Epidermal melanocyte (primary cell): ENCODE measurements around the gene TBX20.
"Not testable (repeated sequence)": the region's sequence is repeated elsewhere in the genome, so short reads cannot be mapped to it uniquely, and the experiment has no call there.

ENCODE experiments used
- DNase-seq: peaks from one replicate; pipeline ENCODE4 v3.0.0; 2011; ENCODE audit warnings: low spot score; ENCODE audit not compliant: insufficient read length

Gene TBX20

DNA sequence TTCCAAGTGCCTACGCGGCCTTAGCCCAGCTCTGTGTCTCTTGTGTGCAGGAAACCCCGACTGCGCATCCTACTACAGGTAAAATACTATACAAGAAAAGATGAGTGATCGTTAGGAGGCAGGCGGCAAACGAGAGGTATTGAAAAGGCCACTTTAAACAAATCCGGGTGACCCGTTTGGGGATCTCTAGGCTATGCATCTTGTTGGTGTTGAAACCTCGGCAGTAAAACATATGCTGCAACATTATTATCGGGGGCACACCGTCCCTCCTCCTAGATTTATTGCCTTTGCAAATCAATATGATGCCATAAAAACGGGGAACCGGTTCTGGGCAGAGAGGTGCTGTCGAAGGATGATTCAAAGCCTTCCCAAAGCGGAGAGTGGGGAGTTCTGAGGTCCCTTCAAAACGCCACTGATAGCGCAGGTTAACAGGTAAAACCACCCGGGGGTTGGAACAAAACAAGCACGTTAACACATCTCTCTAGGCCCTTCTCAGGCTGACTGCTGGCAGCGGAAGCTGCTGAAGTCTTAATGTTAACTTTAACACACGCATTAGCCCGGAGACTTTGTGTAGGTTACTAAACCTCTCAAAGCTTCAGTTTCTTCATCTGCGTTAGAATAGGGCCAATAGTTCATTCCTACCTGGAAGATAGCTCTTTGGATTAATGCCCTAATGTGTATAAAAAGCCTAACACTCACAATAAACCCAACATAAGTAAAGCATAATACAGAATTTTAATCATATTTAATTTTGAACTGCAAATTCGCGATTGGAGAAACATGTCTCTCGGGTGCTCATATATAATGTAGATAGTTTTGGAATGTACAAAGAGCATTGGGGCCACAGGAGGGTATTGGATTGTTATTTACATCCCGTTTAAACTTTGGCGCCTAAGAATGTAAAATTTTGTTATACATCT lies 2.6 kb upstream of the TBX20 start:
- DNase-seq = no peak

DNA sequence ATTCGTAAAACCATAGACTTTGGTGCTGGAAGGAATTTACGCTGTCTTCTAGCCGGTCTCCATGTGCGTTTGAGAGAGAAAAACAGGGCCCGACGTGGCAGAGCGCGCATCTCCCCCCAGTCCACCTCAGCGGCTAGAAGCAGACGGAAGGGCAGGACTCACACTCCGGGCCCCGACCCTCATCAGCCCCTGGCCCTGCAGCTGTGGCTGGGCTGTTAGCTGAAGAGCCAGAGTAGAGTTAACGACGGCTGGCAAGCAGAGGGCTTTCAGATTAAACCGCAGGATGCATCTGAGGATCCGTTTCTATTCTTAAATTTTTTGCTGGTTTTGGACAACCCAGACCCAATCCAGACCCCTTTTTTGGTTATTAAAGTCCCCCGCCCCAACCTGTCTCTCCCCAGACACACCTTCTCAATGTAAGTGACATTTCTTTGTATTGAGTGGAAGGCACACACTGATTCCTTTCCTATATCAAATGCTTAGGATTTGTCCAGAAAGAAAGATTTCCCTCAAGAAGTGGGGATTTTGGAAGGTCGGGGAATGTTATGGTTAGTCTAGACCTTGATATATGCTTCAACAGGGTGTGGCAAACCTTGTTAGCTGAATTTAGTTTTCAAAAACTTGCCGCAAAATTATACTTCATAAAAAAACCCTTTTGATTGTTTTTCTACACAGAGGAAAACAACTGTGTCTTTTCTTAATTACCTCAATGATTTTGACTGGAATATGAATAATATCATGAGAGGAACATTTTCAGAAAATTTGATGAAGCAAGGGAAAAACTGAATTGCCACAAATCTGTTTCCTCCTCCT lies 1.7 kb upstream of the TBX20 start:
- DNase-seq = no peak

DNA sequence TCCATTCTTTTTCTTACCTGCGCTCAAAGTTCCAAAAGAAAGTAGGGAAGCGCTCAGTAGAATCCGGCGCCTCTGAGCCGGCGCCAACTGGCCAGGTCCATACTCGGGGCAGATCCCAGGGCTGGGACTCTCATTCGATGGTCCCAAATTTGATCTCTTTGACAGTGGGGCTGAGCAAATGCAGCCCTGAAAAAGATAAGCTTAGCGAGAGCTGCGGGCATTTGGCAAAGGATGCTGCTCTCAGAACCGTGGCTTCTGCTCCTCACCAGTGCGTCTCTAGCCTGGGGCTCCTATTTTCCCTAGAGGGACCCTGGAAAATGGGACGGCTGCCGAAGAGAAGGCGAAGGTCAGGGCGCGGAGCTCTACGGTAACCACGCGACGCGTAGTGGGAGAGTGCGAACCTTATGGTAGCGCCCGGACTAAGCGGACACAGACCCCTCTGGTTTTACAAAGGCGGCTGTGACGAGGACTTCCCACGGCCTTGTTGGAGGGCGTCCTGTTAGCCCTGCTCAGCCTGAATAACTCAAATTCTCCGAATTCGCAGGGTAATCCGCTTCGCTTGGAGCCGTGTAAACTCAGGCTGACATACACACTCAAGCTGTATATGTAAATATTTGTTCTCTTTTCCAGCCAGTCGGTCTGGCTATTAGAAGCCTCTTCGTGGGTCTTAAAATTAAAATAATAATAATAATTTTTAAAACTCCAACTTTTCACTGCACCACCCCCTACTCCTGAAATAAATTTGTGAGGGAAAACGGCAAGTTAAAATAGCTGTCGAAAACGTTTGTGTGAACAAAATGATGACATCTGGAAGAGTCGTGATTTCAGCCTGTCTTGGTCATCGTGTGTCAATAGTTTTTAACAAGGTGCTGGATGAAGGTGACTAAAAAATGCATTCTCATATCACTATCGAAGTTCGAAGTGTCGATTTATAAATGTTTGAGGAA lies 869 bp upstream of the TBX20 start:
- DNase-seq = no peak

DNA sequence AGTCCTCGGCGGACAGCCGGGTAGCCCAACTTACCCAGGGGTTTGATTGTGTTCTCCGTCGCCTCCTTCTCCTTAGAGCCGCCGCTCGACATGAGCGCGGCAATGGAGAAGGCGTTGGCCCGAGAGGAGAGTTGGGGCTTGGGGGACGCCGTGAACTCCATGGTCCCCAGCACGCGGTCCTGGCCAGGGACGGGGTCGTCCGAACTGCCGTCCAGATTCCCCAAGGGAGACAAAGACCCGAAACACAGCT lies 515 bp downstream of the TBX20 start:
- no peak for DNase-seq

DNA sequence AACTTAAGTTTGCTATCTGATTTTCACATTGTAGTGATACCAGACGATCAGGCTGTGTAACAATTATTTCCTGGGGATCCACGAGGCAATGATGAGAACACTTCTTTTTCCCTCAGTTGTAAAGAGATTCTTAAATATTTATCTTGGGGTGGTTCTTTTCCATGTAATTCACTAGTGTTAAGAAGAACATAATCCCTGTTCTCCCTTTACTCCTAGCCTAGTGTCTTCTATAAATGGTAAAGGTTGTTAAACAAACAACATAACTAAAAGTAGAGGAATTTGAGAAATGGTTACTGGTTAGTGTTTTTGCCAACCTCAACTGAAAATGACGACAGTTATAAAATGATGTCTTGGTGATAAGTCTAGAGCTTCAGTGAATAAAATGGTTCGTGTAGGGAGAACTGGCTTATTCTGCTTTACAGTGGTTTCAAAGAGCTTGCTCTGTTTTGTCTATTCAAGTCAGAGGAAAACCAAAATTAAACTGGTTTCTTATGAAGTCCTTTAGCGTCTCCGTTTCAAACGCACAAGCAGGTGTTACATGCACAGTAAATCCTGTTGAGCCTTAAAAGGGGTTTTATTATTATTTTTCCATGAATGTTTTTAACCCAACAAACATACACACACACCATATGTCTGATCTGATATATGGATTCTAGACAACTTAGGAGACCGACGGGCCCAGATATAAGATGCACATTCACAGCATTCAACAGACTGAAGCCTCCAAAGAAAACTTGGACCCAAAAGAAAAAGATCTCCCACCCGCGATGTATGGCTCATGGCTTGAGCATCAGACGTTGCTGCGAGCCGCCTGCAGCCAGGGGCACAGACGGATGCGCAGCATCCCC lies 1.1 kb downstream of the TBX20 start:
- DNase-seq = no peak

DNA sequence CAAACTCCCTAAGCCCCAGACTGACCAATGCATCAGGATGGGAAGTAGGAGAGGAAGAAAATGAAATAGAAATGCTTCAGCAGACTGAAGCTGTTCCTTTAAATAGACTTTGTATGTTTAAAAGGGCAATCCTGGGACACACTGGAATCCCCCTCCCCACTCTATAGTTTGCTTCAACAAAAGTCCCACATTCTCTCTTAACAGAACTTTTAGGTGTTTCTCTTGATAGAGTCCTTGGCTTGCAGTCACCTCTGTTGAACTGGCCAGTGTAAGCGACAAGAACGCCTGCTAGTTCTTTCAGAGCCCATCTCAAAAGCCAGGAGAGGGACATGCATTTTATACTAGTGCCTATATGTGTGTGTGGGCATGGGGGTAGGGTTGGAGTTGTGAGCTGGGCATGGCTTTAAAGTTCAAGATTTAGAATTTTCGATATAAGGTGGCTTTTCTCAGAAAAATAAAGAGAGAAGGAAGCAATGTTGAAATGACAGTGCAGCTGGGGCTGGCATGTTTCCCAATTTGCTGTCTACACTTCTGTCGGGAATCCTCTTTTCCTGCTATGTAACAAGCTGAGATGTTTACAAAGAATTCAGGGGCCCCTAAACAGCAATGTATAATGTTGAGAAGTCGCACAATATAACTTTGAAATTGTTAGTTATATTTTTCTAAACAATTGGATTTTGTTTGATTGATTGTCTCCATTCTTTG lies 2.1 kb downstream of the TBX20 start:
- no peak for DNase-seq

DNA sequence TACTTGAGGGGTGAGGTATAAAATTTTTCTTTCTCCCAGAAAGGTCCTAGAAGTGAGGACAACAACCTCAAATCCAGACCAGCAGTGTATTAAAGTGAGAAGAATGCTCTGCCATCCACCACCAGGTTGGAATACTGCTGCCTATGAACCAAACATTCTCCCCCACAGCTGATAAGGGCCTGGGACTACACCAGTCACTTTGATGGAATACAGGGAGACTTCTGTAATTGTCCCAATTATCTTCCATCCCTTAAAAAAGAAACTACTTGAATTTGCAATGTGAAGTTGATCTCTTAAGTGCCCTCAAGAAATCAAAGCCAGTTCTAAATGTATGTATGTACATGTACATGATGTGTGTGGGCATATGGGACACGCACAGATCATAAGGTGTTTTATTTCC lies 3.0 kb downstream of the TBX20 start:
- no peak for DNase-seq

DNA sequence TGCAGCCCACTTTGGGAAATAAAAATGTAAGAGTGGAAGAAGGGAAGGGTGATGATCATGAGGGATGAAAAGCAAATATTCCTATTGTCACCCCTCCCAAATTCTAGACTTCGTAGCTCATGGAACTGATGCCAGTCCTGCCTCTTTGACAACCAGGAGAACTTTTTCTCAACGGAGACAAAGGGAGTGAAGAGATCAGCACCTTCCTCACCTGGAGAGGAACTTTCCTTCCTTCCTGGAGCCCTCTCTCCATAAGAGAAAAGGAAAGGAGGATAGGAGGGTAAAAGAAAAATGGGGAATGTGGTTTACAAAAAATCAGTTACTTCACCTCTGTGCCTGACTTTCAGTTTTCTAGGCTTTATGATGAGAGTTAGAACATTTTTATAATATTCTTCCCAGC lies 3.4 kb downstream of the TBX20 start:
- DNase-seq = no peak

DNA sequence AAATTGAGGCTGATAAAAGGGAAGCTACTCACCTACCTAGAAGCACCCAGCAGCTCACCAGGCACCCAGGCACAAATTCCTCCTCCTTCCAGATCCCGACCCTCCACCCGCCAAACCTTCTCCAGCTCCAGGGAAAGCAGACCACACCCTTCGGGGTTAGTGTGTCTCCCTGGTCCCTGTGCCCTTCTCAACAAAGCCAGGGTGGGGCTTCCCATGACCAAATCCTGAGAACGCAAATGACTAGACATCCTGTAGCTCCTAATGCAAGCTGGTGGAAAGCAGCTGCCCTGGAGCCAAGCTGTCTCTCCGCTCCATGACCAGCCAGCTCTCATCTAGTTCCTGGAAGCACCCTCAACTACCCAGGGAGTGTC lies 4.4 kb downstream of the TBX20 start:
- no peak for DNase-seq

DNA sequence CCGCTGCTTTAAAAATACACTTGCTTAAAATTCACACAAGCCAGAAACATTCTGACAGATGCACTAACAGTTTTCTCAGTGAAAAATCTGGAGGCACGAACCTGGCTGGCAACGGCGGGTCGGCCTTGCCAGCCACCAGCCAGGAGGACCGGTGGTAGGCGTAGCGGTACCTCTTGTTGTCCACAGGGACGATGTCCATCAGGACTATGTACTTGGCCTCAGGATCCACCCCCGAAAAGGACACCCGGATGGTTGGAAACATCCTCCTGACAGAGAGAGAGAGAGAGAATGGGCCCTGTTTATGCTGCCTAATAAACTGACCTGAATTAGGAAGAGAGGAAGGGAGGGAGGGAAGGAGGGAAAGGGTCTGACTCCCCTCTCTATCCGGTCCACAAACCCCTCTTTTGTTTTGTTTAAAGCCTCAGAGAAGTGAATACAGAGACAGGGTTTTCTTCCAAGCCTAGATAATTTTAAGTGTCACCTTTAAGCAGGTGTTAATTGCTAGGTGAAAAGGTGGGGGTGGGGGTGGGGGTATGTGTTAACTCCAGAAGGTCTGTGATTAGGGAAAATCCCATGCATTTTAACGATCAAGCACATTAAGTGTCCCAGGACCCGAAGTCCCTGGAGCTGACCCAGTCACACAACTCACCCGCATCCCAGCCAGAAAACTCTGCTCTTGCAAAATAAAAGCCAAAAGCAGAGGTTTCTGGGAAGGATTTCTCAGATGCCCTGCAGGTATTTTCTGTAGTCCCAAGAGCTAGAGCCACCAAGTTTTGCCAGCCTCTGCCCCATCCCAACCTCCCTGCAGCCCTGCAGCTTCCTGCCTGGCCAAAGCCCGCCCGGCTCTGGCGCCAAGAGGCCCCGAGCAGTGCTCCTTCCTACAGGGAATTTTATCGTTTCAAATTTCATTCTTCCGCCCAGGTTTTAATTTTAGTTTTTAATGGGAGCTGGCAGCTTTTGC lies 5.0 kb downstream of the TBX20 start:
- no peak for DNase-seq

DNA sequence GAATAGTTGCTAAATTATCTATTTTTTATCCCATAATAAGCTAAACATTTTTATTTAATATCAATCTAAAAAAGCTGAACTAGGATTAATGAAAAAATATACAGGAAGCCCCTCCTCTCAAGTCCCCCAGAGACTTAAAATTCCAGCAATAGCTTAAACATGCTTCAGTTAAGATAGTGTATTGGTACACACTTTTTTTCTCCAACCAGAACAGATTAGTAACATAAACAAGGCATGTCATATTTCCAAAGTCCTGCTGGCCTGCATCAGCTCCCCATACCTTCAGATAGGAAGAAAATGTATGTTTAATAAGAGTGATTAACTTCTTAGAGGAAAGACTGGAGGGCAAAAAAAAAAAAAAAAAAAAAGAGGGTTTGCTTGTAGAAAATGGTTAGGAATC lies 7.1 kb downstream of the TBX20 start:
- no peak for DNase-seq

DNA sequence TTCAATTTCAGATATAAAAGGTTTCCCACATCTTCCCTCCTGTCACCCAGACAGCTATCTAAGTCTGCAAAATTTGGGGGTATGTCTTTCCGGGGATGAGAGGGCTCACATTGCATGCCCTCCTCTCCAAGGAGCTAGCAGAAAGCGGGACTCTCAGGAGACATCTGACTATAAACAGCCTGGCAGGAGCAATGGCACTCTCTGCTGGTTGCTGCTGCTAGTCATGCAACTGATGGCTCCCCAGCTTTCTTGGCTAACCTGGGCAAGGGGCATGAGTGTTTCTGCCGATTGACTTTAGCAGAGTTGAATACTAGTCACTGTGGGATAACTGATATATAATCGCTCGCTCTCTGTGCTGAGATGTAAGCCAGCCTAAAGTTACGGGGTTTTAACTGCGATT lies 12.0 kb downstream of the TBX20 start:
- no peak for DNase-seq

DNA sequence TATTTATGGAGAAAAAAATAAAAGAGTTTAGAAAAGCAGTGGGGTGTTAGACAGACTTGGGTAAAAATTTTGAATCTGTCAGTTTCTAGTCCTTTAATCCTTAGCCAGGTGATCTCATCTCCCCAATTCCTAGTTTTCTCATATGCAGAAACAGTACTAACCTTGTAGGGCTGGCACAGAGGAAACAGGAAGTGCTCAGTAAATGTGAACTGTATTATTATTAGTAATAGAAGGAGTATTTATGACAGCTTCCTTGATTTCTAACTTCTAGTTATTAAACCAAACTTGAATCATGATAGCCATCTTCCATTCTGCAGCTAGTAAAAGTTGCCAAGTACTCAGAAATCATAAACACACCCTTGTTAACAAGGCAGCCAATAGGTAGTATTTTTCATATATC lies 12.5 kb downstream of the TBX20 start:
- DNase-seq = no peak

DNA sequence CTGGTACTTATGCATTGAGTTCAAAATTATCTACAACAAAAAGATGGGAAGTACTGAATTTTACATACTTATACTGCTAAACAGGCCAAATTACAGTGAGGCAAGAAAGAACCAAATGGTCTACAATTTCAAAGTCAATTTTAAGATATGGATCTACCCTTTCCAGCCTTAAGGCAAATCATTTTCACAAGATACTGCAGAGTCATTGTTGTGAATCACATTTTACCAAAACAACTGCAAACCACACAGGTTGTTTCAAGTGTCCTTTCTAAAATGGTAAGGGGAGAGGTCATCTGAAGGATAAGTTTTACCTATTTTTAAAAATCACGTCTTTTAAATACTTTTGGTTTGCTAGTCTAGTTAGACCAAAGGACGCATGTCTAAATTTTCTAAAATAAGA lies 12.9 kb downstream of the TBX20 start:
- not testable (repeated sequence) for DNase-seq

DNA sequence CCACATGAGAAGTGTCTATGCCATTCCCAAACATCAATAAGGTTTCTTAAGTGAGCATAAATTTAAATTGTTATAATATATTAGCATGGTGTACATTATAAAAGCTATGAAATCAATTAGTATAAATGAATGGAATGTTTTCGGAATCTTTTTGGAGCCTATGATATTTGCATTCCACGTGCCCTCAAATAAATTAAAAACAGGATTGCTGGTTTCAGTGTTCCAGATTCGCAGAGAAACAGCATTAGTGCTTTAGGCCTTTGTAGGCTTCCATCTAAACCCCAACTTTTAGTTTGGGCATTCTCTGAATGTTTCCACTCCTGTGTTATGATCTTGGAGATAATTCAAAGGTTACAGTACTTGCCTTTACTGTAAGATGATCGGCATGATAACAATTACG lies 15.4 kb downstream of the TBX20 start:
- DNase-seq = not testable (repeated sequence)

DNA sequence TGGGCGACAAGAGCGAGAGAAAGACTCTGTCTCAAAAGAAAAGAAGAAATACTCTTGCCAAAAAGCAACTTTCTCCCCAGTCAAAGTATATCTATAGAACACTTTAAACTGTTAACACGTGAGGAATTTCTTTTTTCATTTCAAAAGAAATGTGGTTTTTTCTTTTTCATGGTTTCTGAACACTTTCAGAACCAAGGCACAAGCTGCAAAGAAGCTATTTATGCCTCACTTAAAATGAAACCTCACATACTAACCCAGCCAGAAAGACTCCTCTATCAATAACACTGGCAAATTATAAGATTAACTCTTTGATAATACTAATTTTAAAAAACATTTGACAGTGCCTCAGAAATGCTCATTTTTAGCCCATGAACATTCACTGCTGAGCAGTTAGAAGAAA lies 20.9 kb downstream of the TBX20 start:
- DNase-seq = no peak

DNA sequence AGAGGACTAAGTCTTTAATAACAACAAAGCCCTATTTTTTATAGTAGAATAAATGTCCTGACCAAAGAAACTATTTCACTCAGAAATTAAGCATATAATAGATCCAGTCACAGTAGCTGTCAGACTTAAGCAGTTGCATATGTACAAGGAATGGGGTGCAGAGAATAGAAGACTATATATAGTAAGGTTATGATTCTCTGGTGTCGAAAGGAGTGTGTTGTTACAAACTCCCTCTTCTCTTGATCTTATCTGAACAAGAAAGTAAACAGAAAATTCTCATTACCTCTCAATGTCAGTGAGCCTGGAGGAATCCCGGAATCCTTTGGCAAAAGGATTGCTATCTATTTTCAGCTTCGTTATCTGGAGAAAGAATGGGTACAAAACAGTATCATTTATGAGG lies 22.7 kb downstream of the TBX20 start:
- DNase-seq = not testable (repeated sequence)

DNA sequence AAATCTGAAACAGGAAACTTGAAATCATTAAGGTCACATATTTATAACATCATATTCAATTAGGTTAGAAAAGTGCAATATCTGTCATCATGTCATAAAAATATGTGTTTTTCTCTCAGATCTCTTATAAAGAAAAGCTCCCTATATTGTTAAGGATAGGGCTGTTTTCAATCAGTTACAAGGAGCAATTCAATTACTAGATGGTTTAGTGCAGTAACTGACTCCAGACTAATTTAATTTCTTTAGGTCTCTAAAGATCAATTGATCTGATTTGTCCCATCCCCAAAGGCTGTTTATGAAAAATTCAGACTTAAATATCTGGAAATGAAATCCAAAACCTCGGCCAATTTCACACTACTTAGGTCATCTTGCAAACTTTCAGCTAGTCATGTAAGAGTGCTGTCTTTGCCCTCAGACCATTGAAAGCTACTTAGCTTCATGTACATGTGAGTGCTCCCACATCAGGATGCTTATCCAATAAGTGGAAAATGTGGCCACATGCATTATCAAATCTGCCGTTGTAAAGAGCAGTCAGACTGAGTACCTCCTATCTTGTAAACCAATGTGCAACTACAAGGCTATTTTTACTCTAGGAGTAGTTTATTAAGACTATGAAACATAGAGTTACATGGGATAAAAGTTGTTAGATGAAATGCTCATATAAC lies 24.7 kb downstream of the TBX20 start:
- not testable (repeated sequence) for DNase-seq
